Central memory CD8-positive, alpha-beta T cell (primary cell): Measurements from ENCODE around the gene RSPH9.

Experiments
- ATAC-seq: fragments of 150-1000 bp; cut with Tn5 transposase; replicated peaks from 2 replicates; pipeline ENCODE4 v1.10.0; 2022; ENCODE audit warnings: mild to moderate bottlenecking, moderate FRiP score, moderate number of reproducible peaks; ENCODE audit not compliant: poor library complexity, severe bottlenecking; ENCODE audit errors: extremely low read depth
- DNase-seq, 2 donors: peaks; one replicate each; pipeline ENCODE4 v3.0.0; 2021; ENCODE audit warnings: low spot score in 2 of 2
- H3K27ac Mint-ChIP-seq: one replicate; pipeline ENCODE4 v1.8.0; 2022; ENCODE audit warnings: low read depth, mild to moderate bottlenecking, moderate library complexity, mixed read lengths
- H3K27me3 Mint-ChIP-seq: one replicate; pipeline ENCODE4 v1.8.0; 2022; ENCODE audit warnings: mixed read lengths
- H3K36me3 Mint-ChIP-seq: one replicate; pipeline ENCODE4 v1.8.0; 2022; ENCODE audit warnings: mild to moderate bottlenecking, moderate library complexity, mixed read lengths; ENCODE audit not compliant: insufficient read depth
- H3K4me1 Mint-ChIP-seq: one replicate; pipeline ENCODE4 v1.8.0; 2022; ENCODE audit warnings: mixed read lengths
- H3K4me3 Mint-ChIP-seq: one replicate; pipeline ENCODE4 v1.8.0; 2022; ENCODE audit warnings: mild to moderate bottlenecking, moderate library complexity, mixed read lengths
- H3K9me3 Mint-ChIP-seq: one replicate; pipeline ENCODE4 v1.8.0; 2022; ENCODE audit warnings: mixed read lengths

The RSPH9 gene

GRCh38 chr6:43706788-43707187, 62.0 kb downstream of the RSPH9 start:
- Mint-ChIP-seq H3K27ac (no peak overlapping the region), H3K27me3 (peaks cover 76% of the 10 kb centered on the region), H3K9me3 (no peaks in the 10 kb centered on the region), H3K4me3 (no peak overlapping the region), H3K36me3 (peaks cover 5% of the 10 kb centered on the region), H3K4me1 (peaks cover 7% of the 10 kb centered on the region)
- ATAC-seq = no peak
- DNase-seq = no peak

DNA sequence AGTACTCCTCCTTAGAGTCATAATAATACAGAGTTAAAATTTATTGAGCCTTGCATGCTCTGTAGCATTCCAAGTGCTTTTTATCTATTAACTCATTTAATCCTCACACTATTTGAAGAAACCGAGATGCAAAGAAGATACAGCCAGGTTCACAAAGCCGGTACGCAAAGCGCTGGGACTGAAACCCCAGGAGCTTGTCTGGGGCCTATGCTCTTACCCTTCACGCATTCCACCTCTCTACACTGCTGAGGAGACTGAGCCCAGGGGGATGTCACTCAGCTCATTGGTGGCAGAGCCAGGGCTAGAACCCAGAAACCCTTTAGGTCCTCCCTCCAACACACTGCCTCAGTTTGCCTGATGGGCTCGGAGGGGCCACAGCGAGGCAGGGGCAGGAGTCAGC, 62.4 kb downstream of the RSPH9 start:
- H3K27me3 Mint-ChIP-seq = peaks cover 76% of the 10 kb centered on the region
- ATAC-seq (no peak), DNase-seq (no peak)
- H3K27ac Mint-ChIP-seq = no peak overlapping the region
- peaks cover 5% of the 10 kb centered on the region for H3K36me3 Mint-ChIP-seq
- H3K4me1 Mint-ChIP-seq = peaks cover 7% of the 10 kb centered on the region
- no peaks in the 10 kb centered on the region for H3K9me3 Mint-ChIP-seq
- no peak overlapping the region for H3K4me3 Mint-ChIP-seq

DNA sequence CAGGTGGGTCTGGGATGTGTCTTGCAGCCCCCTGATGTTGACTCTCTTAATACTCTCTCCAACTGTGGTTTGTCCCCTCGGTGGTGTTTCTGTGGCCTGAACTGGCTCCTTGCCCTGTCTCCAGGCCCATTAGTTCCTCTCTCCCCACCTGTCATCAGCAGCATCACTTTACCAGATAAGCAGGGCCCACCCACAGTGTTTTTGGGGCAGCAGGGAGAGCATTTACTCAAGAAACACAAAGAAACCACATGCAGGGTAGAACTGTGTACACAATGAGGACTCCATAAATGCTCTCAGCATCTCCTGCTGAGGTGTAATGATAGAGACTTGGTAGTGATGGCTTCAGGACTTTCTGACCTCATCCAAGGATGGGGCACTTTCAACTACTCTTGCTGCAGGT, 62.9 kb downstream of the RSPH9 start:
- DNase-seq = no peak
- Mint-ChIP-seq H3K27ac (no peak overlapping the region), H3K9me3 (no peaks in the 10 kb centered on the region), H3K4me3 (no peak overlapping the region), H3K4me1 (peaks cover 7% of the 10 kb centered on the region), H3K27me3 (peaks cover 76% of the 10 kb centered on the region), H3K36me3 (peaks cover 2% of the 10 kb centered on the region)
- ATAC-seq = no peak

DNA sequence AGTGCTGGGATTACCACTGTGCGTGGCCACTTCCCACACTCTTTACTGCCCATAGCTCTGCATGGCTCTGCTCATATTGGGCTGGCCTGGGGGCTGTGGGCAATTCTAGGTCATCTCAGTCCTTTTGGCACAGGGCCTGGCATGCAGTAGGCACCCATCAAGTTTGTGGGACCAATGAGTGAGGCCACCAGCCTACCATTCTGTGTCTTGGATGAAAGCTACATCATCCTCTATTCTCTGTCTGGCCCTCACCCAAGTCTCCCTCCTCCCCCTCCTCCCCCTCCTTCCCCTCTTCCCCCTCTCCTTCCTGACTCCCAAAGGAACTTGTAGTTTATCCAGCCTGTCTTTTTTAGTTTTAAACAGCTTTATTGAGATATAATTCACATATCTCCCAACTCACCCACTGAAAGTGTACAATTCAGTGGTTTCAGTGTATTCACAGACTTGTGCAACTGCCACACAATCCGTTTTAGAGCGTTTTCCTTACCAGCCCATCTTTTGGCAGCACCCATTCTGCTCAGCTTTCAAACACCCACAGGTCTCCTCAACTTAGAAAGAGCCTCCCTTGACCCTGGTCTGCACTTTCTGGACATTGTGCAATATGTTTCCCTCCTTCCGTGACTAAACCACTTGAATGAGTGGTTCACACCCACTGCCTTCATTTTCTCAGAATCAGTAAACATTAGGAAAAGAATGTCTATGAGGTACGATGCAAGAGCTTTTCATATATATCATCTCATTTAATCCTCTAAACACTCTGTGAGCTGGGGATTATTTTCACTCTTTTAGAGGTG, 64.2 kb downstream of the RSPH9 start:
- Mint-ChIP-seq H3K4me3 (no peak overlapping the region), H3K9me3 (no peaks in the 10 kb centered on the region), H3K36me3 (peaks cover 2% of the 10 kb centered on the region), H3K27me3 (peaks cover 75% of the 10 kb centered on the region), H3K27ac (no peak overlapping the region), H3K4me1 (peaks cover 7% of the 10 kb centered on the region)
- DNase-seq = no peak
- no peak for ATAC-seq

GRCh38 chr6:43709654-43710303, 64.9 kb downstream of the RSPH9 start:
- no peak overlapping the region for H3K4me3 Mint-ChIP-seq
- DNase-seq (no peak), ATAC-seq (no peak)
- H3K4me1 Mint-ChIP-seq = peaks cover 7% of the 10 kb centered on the region
- no peak overlapping the region for H3K27ac Mint-ChIP-seq
- peaks cover 2% of the 10 kb centered on the region for H3K36me3 Mint-ChIP-seq
- H3K9me3 Mint-ChIP-seq = no peaks in the 10 kb centered on the region
- peaks cover 71% of the 10 kb centered on the region for H3K27me3 Mint-ChIP-seq

GRCh38 chr6:43710576-43710975, 65.7 kb downstream of the RSPH9 start:
- peaks cover 7% of the 10 kb centered on the region for H3K4me1 Mint-ChIP-seq
- DNase-seq (no peak), ATAC-seq (no peak)
- H3K4me3 Mint-ChIP-seq = no peak overlapping the region
- H3K9me3 Mint-ChIP-seq = no peaks in the 10 kb centered on the region
- H3K36me3 Mint-ChIP-seq = peaks cover 2% of the 10 kb centered on the region
- no peak overlapping the region for H3K27ac Mint-ChIP-seq
- peaks cover 64% of the 10 kb centered on the region for H3K27me3 Mint-ChIP-seq

DNA sequence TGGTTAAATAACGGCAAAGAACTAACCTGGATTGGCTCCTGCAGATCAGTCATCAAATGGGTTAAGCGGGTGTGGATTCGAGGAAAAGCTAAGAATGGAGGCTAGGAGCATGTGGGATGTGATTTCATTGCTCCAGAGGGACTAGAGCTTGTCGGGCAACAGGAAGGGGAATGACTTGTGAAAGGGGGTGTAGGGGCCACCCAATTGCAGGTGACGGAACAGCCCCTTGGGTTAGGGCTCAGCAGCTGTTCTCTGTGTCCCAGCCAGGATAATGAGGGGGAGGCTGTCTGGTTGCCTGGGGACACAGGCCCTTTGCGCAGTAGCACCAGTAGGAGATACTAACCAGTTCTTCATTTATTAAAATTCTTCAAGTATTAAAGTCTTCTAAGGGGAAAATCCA, 67.7 kb downstream of the RSPH9 start:
- H3K4me1 Mint-ChIP-seq = no peaks in the 10 kb centered on the region
- peaks cover 44% of the 10 kb centered on the region for H3K27me3 Mint-ChIP-seq
- peaks cover 2% of the 10 kb centered on the region for H3K36me3 Mint-ChIP-seq
- ATAC-seq (no peak), DNase-seq (no peak)
- H3K27ac Mint-ChIP-seq = peak overlapping the region; percentile 16
- no peaks in the 10 kb centered on the region for H3K9me3 Mint-ChIP-seq
- no peak overlapping the region for H3K4me3 Mint-ChIP-seq

- Mint-ChIP-seq H3K9me3 (no peaks in the 10 kb centered on the region), H3K27ac (no peak overlapping the region), H3K4me3 (no peak overlapping the region), H3K27me3 (peaks cover 48% of the 10 kb centered on the region), H3K36me3 (peaks cover 2% of the 10 kb centered on the region), H3K4me1 (no peaks in the 10 kb centered on the region)
- no peak for ATAC-seq
- DNase-seq = no peak
These were observed 68.9 kb downstream of the RSPH9 start for GRCh38 chr6:43713643-43714310.

DNA sequence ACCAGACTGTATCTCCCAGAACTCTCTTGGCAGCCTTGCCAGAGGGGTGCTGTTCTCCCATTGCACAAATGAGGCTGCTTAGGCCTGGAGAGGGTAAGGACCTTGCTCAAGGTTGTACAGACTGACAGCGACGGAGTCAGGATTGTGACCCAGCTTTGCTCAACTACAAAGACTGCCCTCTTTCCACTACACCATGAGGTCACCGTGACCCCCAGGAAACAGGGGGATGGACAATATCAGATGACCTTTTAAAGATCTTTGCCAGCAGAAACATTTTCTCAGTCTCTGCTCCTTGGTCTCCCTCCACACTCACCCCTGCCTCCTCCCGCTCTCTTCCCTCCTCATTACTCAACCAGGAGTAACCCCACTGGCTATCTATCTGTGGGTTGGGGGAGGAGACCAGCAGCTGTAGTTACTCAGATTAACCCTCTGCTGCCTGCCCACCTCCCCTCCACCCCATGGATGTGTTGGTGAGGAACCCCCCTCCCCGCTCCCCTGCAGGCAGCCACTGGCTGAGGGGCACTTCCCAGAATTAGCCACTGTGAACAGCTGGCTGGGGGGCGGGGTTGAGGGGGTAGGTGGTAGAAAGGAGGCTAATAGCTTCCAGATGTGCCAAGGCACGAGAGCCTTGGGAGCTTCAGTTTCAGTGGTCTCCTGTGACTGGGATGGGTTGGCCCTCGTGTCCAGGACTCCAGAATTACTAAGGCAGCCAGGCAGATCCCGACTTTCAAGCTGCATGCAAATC, 69.6 kb downstream of the RSPH9 start:
- Mint-ChIP-seq H3K9me3 (no peaks in the 10 kb centered on the region), H3K27ac (no peak overlapping the region), H3K4me1 (no peaks in the 10 kb centered on the region), H3K27me3 (peaks cover 44% of the 10 kb centered on the region), H3K4me3 (no peak overlapping the region), H3K36me3 (no peaks in the 10 kb centered on the region)
- DNase-seq (no peak), ATAC-seq (no peak)

- DNase-seq = no peak
- Mint-ChIP-seq H3K27me3 (peaks cover 42% of the 10 kb centered on the region), H3K4me3 (no peak overlapping the region), H3K36me3 (no peaks in the 10 kb centered on the region), H3K27ac (no peak overlapping the region), H3K4me1 (no peaks in the 10 kb centered on the region), H3K9me3 (no peaks in the 10 kb centered on the region)
- peak; percentile 43 for ATAC-seq
These were observed 70.4 kb downstream of the RSPH9 start for GRCh38 chr6:43715056-43715788.

- Mint-ChIP-seq H3K27ac (no peak overlapping the region), H3K36me3 (no peaks in the 10 kb centered on the region), H3K27me3 (peaks cover 35% of the 10 kb centered on the region), H3K4me1 (no peaks in the 10 kb centered on the region), H3K4me3 (no peak overlapping the region), H3K9me3 (no peaks in the 10 kb centered on the region)
- ATAC-seq (no peak), DNase-seq (no peak)
These were observed 71.3 kb downstream of the RSPH9 start for GRCh38 chr6:43716099-43716498.

- H3K27ac Mint-ChIP-seq = no peak overlapping the region
- H3K36me3 Mint-ChIP-seq = no peaks in the 10 kb centered on the region
- no peak for ATAC-seq
- H3K4me1 Mint-ChIP-seq = no peaks in the 10 kb centered on the region
- peaks cover 22% of the 10 kb centered on the region for H3K27me3 Mint-ChIP-seq
- no peak overlapping the region for H3K4me3 Mint-ChIP-seq
- DNase-seq = no peak
- H3K9me3 Mint-ChIP-seq = no peaks in the 10 kb centered on the region
These were observed 72.6 kb downstream of the RSPH9 start for GRCh38 chr6:43717389-43717788.
